GM18909 (cell line): ENCODE measurements around the gene AKTIP.

Experiments used
- ATAC-seq: cut with Tn5 transposase; IDR thresholded peaks from one replicate; pipeline ENCODE4 v1.9.1; 2021; ENCODE audit warnings: mild to moderate bottlenecking; ENCODE audit not compliant: unreplicated experiment, poor library complexity

The AKTIP gene

GRCh38 chr16:53486230-53486629, 16.8 kb downstream of the AKTIP start:
- no peak for ATAC-seq

- ATAC-seq = no peak
Measured at GRCh38 chr16:53484542-53484941, 18.5 kb downstream of the AKTIP start.

- no peak for ATAC-seq
Measured at GRCh38 chr16:53482123-53482522, 20.9 kb downstream of the AKTIP start.

- no peak for ATAC-seq
Measured at GRCh38 chr16:53480394-53480793, 22.6 kb downstream of the AKTIP start.

GRCh38 chr16:53478965-53479364, 24.0 kb downstream of the AKTIP start:
- ATAC-seq = no peak

GRCh38 chr16:53476867-53477266, 26.1 kb downstream of the AKTIP start:
- no peak for ATAC-seq

- no peak for ATAC-seq
Measured at GRCh38 chr16:53465606-53466280, 37.3 kb downstream of the AKTIP start.

GRCh38 chr16:53458635-53459034, 44.4 kb downstream of the AKTIP start:
- ATAC-seq = no peak

GRCh38 chr16:53457670-53458069, 45.3 kb downstream of the AKTIP start:
- peak; percentile 100 for ATAC-seq

GRCh38 chr16:53456625-53457024, 46.4 kb downstream of the AKTIP start:
- ATAC-seq = no peak

- ATAC-seq = no peak
Measured at GRCh38 chr16:53453928-53454327, 49.1 kb downstream of the AKTIP start.

- ATAC-seq = no peak
Measured at GRCh38 chr16:53449816-53450517, 53.0 kb downstream of the AKTIP start.

GRCh38 chr16:53446090-53446489, 56.9 kb downstream of the AKTIP start:
- no peak for ATAC-seq

GRCh38 chr16:53445534-53445933, 57.5 kb downstream of the AKTIP start:
- no peak for ATAC-seq
